ENCODE data around the gene TNFSF18. TPM values are rescaled to one million over a fixed set of nuclear protein-coding genes. Genes with fewer than 3 reads are reported as not detected.

The TNFSF18 gene
- total RNA-seq, 1 experiment from 2014 or later: not detected

DNA sequence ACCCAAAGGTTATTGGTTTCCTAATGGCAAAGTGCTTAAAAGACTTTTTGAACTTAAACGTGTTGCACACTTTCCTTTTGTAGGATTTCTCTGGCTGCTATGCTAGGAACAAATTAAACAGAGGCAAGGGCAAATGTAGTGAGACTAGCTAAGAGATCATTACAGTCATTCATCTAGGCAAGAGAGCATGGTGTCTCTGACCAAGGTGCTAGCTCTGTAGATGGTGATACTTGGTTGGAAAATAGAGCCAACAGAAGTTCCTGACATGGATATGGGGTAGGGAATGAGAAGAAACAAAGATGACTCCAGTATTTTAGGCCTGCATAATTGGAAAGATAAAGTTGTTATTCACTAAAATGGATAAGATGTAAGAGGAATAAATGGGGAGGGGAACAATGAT is 6.1 kb downstream of the TNFSF18 start:
- Histone ChIP-seq H3K27me3 (ENCODE audit: control insufficient read depth, insufficient read depth, low read length) (no peaks in the 10 kb centered on the region), H3K4me3 (ENCODE audit: low read depth in 2 of 2, low read length in 2 of 2) (no peak overlapping the region), H3K4me1 (ENCODE audit: control insufficient read depth, insufficient read depth, low read length) (no peaks in the 10 kb centered on the region), H3K36me3 (ENCODE audit: control insufficient read depth, insufficient read depth, low read length) (no peaks in the 10 kb centered on the region), H3K9me3 (ENCODE audit: control insufficient read depth, insufficient read depth, low read depth, low read length) (no peaks in the 10 kb centered on the region), H3K27ac (ENCODE audit: low read length) (no peak overlapping the region)
- no TSS peak for BruUV-seq (replicated peaks)
- in situ Hi-C loops (cut with HindIII; ENCODE audit: low pct_unique_long_range_greater_than_20kb, low sequenced_read_pairs): no loop called here
- intact Hi-C loops (cut with micrococcal nuclease; ENCODE audit: unreplicated experiment): no loop called here
- POLR2A ChIA-PET: no interaction called here
- ATAC-seq (no peak), DNase-seq (ENCODE audit: low read depth, low spot score) (no peak)
- TF ChIP-seq POLR2AphosphoS5 (IDR thresholded peaks at IDR 0.05; ENCODE audit: low read depth, low read length): no peak
- TF ChIP-seq SIN3A (IDR thresholded peaks at IDR 0.05; ENCODE audit: borderline replicate concordance, insufficient read depth, low read depth, low read length): no peak
- no peak for TF ChIP-seq TCF7L2 (IDR thresholded peaks at IDR 0.05; ENCODE audit: low read depth, low read length)
- TF ChIP-seq, protein P1, sequence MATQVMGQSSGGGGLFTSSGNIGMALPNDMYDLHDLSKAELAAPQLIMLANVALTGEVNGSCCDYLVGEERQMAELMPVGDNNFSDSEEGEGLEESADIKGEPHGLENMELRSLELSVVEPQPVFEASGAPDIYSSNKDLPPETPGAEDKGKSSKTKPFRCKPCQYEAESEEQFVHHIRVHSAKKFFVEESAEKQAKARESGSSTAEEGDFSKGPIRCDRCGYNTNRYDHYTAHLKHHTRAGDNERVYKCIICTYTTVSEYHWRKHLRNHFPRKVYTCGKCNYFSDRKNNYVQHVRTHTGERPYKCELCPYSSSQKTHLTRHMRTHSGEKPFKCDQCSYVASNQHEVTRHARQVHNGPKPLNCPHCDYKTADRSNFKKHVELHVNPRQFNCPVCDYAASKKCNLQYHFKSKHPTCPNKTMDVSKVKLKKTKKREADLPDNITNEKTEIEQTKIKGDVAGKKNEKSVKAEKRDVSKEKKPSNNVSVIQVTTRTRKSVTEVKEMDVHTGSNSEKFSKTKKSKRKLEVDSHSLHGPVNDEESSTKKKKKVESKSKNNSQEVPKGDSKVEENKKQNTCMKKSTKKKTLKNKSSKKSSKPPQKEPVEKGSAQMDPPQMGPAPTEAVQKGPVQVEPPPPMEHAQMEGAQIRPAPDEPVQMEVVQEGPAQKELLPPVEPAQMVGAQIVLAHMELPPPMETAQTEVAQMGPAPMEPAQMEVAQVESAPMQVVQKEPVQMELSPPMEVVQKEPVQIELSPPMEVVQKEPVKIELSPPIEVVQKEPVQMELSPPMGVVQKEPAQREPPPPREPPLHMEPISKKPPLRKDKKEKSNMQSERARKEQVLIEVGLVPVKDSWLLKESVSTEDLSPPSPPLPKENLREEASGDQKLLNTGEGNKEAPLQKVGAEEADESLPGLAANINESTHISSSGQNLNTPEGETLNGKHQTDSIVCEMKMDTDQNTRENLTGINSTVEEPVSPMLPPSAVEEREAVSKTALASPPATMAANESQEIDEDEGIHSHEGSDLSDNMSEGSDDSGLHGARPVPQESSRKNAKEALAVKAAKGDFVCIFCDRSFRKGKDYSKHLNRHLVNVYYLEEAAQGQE (IDR thresholded peaks at IDR 0.05; ENCODE audit: insufficient read depth in 1 of 2, low read depth in 2 of 2, low read length in 1 of 2): peak in 1 of 2 experiments; percentile 33; a peak in 1 of 4 replicates
- TF ChIP-seq CTCF (IDR thresholded peaks at IDR 0.05): no peak
- CTCF ChIA-PET: no interaction called here

DNA sequence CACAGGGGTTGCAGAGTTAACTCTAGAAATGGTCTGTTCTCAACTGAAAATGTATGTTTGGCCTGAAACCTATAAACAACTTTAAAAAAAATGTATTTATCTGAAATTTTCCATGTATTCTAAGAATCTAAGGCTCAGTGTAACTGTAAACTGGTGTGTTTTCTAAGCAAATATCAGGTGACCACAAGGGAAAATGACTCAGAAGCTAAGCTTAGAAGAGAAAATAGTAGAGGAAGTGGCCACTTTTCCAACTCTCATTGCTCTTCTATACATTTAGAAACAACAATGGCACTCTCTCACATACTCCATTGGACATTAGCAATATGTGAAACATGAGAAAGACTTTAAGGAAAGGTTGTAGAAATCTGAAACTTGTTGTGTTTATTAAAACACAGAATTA is 7.5 kb downstream of the TNFSF18 start:
- peak; percentile 15 for DNase-seq (ENCODE audit: low read depth, low spot score)
- CTCF ChIA-PET: no interaction called here
- intact Hi-C loops (cut with micrococcal nuclease; ENCODE audit: unreplicated experiment): no loop called here
- no peak overlapping the region for H3K27ac ChIP-seq (ENCODE audit: low read length)
- H3K36me3 ChIP-seq (ENCODE audit: control insufficient read depth, insufficient read depth, low read length): no peaks in the 10 kb centered on the region
- H3K27me3 ChIP-seq (ENCODE audit: control insufficient read depth, insufficient read depth, low read length): no peaks in the 10 kb centered on the region
- no TSS peak for BruUV-seq (replicated peaks)
- H3K4me3 ChIP-seq (ENCODE audit: low read depth in 2 of 2, low read length in 2 of 2): no peak overlapping the region
- H3K4me1 ChIP-seq (ENCODE audit: control insufficient read depth, insufficient read depth, low read length): no peaks in the 10 kb centered on the region
- peak; percentile 76 for ATAC-seq
- no peaks in the 10 kb centered on the region for H3K9me3 ChIP-seq (ENCODE audit: control insufficient read depth, insufficient read depth, low read depth, low read length)
- TF ChIP-seq, protein P1 (IDR thresholded peaks at IDR 0.05; ENCODE audit: insufficient read depth in 1 of 2, low read depth in 2 of 2, low read length in 1 of 2): no peak
- TF ChIP-seq TCF7L2 (IDR thresholded peaks at IDR 0.05; ENCODE audit: low read depth, low read length) (no peak), POLR2AphosphoS5 (IDR thresholded peaks at IDR 0.05; ENCODE audit: low read depth, low read length) (no peak), CTCF (IDR thresholded peaks at IDR 0.05) (no peak), SIN3A (IDR thresholded peaks at IDR 0.05; ENCODE audit: borderline replicate concordance, insufficient read depth, low read depth, low read length) (no peak)
- POLR2A ChIA-PET: no interaction called here
- in situ Hi-C loops (cut with HindIII; ENCODE audit: low pct_unique_long_range_greater_than_20kb, low sequenced_read_pairs): no loop called here

Measured in Panc1 (cell line).